Suprapubic skin (tissue), 4 donors: ENCODE measurements around the gene FKBP1B. TPM values are rescaled to one million over a fixed set of nuclear protein-coding genes. Genes with fewer than 3 reads are reported as not detected.
"Not testable (repeated sequence)": the region's sequence is repeated elsewhere in the genome, so short reads cannot be mapped to it uniquely, and the experiment has no call there.

ENCODE experiments used
- DNase-seq, 2 donors: peaks; one replicate each; pipeline ENCODE4 v3.0.0-alpha.2; 2019; ENCODE audit warnings: low spot score in 2 of 2
- H3K27ac ChIP-seq: fragments of 200-600 bp; sonication (generic); one replicate; pipeline ENCODE4 v1.5.1; 2019
- H3K27me3 ChIP-seq: fragments of 200-600 bp; sonication (generic); one replicate; pipeline ENCODE4 v1.5.1; 2019
- H3K36me3 ChIP-seq: fragments of 200-600 bp; sonication (generic); one replicate; pipeline ENCODE4 v1.5.1; 2019
- H3K4me1 ChIP-seq: fragments of 200-600 bp; sonication (generic); one replicate; pipeline ENCODE4 v1.5.1; 2019
- H3K4me3 ChIP-seq: fragments of 200-600 bp; sonication (generic); one replicate; pipeline ENCODE4 v1.5.1; 2019; ENCODE audit warnings: mild to moderate bottlenecking
- H3K9me3 ChIP-seq: fragments of 200-600 bp; sonication (generic); one replicate; pipeline ENCODE4 v1.5.1; 2019
- CTCF ChIP-seq, 2 donors: fragments of 200-600 bp in 1 of 2; fragments of 450-650 bp in 1 of 2; sonication (generic) in 1 of 2; IDR thresholded peaks; one replicate each; pipeline ENCODE4 v1.5.1; 2016 to 2019; ENCODE audit warnings: antibody characterized with exemption in 2 of 2, mild to moderate bottlenecking in 1 of 2, moderate library complexity in 1 of 2
- EP300 ChIP-seq: sonication (generic); formaldehyde crosslinking; IDR thresholded peaks from one replicate; pipeline ENCODE4 v1.6.1; 2017; ENCODE audit warnings: antibody characterized with exemption
- POLR2A ChIP-seq, 2 donors: fragments of 450-650 bp; IDR thresholded peaks; one replicate each; pipeline ENCODE4 v1.6.1; 2017; ENCODE audit warnings: antibody characterized with exemption in 2 of 2, mild to moderate bottlenecking in 2 of 2, moderate library complexity in 2 of 2
- POLR2AphosphoS5 ChIP-seq, 3 donors: sonication (generic); formaldehyde crosslinking; IDR thresholded peaks; one replicate each; pipeline ENCODE4 v1.6.1; 2017; ENCODE audit warnings: antibody characterized with exemption in 3 of 3
- WGBS: methylation state at CpG from one replicate; pipeline ENCODE4 v1.1.5; 2018; 5-methylcytosine and 5-hydroxymethylcytosine counted together
- total RNA-seq, 4 donors: library from RNA; depleted of rRNA; stranded (reverse); fragments of >200 nt; gene quantifications; one replicate each; pipeline ENCODE4 v1.1.0, GENCODE V29; 2016

The FKBP1B gene
- total RNA-seq, 4 donors from 2014 or later, result 4.3 to 8.0 (median 6.6) TPM

GRCh38 chr2:24010477-24011249 is 38.9 kb upstream of the FKBP1B start:
- DNase-seq, result no peak
- 54% methylated on average over 23 of the region's 37 CpGs for WGBS
- H3K27ac ChIP-seq, result no peak overlapping the region
- peaks cover 11% of the 10 kb centered on the region for H3K4me1 ChIP-seq
- peak overlapping the region; percentile 54 for H3K4me3 ChIP-seq
- TF ChIP-seq CTCF (IDR thresholded peaks at IDR 0.05), result no peak
- TF ChIP-seq POLR2A (IDR thresholded peaks at IDR 0.05), result no peak
- TF ChIP-seq EP300, result no peak
- no peak for TF ChIP-seq POLR2AphosphoS5 (IDR thresholded peaks at IDR 0.05)
- H3K9me3 ChIP-seq, result no peaks in the 10 kb centered on the region
- no peaks in the 10 kb centered on the region for H3K36me3 ChIP-seq
- peaks cover 20% of the 10 kb centered on the region for H3K27me3 ChIP-seq

- TF ChIP-seq EP300 (no peak), CTCF (IDR thresholded peaks at IDR 0.05) (no peak), POLR2A (IDR thresholded peaks at IDR 0.05) (no peak), POLR2AphosphoS5 (IDR thresholded peaks at IDR 0.05) (no peak)
- DNase-seq, result no peak
- no peak overlapping the region for H3K27ac ChIP-seq
- peaks cover 11% of the 10 kb centered on the region for H3K4me1 ChIP-seq
- 77% methylated on average over 7 of the region's 7 CpGs for WGBS
- no peak overlapping the region for H3K4me3 ChIP-seq
- H3K27me3 ChIP-seq, result peaks cover 20% of the 10 kb centered on the region
- no peaks in the 10 kb centered on the region for H3K36me3 ChIP-seq
- no peaks in the 10 kb centered on the region for H3K9me3 ChIP-seq
These were observed 38.1 kb upstream of the FKBP1B start for GRCh38 chr2:24011250-24012104.

GRCh38 chr2:24012521-24013188 is 36.9 kb upstream of the FKBP1B start:
- Histone ChIP-seq H3K4me1 (peaks cover 11% of the 10 kb centered on the region), H3K4me3 (no peak overlapping the region), H3K27ac (no peak overlapping the region), H3K9me3 (no peaks in the 10 kb centered on the region), H3K36me3 (no peaks in the 10 kb centered on the region), H3K27me3 (peaks cover 20% of the 10 kb centered on the region)
- DNase-seq, result no peak
- TF ChIP-seq CTCF (IDR thresholded peaks at IDR 0.05), result no peak
- 77% methylated on average over 9 of the region's 9 CpGs for WGBS

- H3K27ac ChIP-seq, H3K36me3 ChIP-seq, H3K4me1 ChIP-seq, DNase-seq, H3K9me3 ChIP-seq, H3K4me3 ChIP-seq: not testable (repeated sequence)
- 94% methylated on average over 6 of the region's 6 CpGs for WGBS
- peaks cover 10% of the 10 kb centered on the region for H3K27me3 ChIP-seq
These were observed 34.6 kb upstream of the FKBP1B start for GRCh38 chr2:24014902-24015301.

GRCh38 chr2:24015562-24016375 is 33.8 kb upstream of the FKBP1B start:
- WGBS, result 78% methylated on average over 11 of the region's 11 CpGs

More at GRCh38 chr2:24015562-24016375, 33.8 kb upstream of the FKBP1B start:
- no peaks in the 10 kb centered on the region for H3K4me1 ChIP-seq
- no peak overlapping the region for H3K4me3 ChIP-seq
- no peaks in the 10 kb centered on the region for H3K36me3 ChIP-seq
- H3K27me3 ChIP-seq, result peaks cover 1% of the 10 kb centered on the region
- DNase-seq, result no peak
- no peak for TF ChIP-seq POLR2AphosphoS5 (IDR thresholded peaks at IDR 0.05)
- TF ChIP-seq CTCF (IDR thresholded peaks at IDR 0.05), result no peak
- TF ChIP-seq POLR2A (IDR thresholded peaks at IDR 0.05), result no peak
- TF ChIP-seq EP300, result no peak
- no peaks in the 10 kb centered on the region for H3K9me3 ChIP-seq
- H3K27ac ChIP-seq, result no peak overlapping the region
